RCC 7860 (cell line): ENCODE data around the gene CCR5.
"Not testable (repeated sequence)": the region's sequence is repeated elsewhere in the genome, so short reads cannot be mapped to it uniquely, and the experiment has no call there.

Experiments used
- DNase-seq: peaks from one replicate; pipeline ENCODE4 v3.0.0-alpha.2; 2015; ENCODE audit warnings: low spot score
- FAIRE-seq: peaks from 2 replicates; lab custom pipeline; 2012; peaks lifted over from hg19 to GRCh38; lab: Jason Lieb, UNC

The CCR5 gene

DNA sequence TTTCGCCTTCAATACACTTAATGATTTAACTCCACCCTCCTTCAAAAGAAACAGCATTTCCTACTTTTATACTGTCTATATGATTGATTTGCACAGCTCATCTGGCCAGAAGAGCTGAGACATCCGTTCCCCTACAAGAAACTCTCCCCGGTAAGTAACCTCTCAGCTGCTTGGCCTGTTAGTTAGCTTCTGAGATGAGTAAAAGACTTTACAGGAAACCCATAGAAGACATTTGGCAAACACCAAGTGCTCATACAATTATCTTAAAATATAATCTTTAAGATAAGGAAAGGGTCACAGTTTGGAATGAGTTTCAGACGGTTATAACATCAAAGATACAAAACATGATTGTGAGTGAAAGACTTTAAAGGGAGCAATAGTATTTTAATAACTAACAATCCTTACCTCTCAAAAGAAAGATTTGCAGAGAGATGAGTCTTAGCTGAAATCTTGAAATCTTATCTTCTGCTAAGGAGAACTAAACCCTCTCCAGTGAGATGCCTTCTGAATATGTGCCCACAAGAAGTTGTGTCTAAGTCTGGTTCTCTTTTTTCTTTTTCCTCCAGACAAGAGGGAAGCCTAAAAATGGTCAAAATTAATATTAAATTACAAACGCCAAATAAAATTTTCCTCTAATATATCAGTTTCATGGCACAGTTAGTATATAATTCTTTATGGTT lies at the start of gene CCR5:
TSS of gene CCR5 (plus strand) at position 108 of the 680 bp plus-strand sequence. CDS start 1,957 bp downstream, outside the sequence.
- no peak for FAIRE-seq
- DNase-seq: no peak

DNA sequence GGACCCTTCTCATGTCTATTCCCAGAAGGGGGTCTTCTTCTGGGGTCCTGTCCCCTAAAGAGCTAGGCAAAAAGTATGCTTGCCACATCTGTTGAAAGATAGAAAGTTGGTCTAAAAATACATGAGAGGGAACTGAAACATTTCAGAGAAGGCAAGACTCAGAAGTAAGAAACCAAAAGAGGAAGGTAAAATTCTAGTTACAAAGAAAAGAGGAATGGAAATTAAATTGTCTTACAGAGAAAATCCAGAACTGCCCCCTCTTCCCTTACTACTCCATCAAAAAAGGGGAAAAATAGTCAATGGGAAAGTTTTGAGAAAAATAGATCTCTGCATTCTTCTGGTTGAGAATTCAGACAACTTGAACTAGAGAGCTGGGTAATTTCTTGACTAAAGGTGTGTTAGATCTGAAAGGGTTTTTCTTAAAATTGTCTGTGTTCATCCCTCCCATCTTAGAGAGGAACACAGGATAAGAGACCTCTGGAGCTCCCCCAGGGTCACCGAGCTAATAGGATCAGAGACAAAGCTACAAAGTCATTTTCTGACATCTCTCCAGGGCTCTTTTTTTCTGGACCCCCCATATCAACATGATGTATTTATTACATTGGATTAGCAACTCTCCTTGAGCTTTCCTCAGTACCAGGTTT lies 49.2 kb upstream of the CCR5 start:
- FAIRE-seq (no peak), DNase-seq (no peak)

DNA sequence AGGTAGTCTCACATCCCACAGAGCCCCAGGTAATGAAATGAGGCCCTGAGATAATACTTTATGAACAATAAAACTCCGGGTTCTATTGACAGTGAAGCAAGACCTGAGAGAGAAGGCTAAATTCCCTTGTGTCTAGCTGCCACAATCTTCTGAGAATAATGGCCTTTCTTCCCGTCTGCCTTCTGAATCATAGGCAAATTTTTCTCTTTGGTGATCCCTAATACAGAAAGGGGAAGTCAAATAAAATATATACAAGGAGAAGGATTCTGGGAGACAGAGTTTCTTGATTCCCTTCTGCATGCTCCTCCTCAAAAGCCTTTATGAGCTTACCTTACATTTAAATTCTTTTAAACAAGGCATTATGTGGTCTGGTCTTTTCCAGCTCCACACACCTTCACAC lies 46.7 kb upstream of the CCR5 start:
- FAIRE-seq: no peak

DNA sequence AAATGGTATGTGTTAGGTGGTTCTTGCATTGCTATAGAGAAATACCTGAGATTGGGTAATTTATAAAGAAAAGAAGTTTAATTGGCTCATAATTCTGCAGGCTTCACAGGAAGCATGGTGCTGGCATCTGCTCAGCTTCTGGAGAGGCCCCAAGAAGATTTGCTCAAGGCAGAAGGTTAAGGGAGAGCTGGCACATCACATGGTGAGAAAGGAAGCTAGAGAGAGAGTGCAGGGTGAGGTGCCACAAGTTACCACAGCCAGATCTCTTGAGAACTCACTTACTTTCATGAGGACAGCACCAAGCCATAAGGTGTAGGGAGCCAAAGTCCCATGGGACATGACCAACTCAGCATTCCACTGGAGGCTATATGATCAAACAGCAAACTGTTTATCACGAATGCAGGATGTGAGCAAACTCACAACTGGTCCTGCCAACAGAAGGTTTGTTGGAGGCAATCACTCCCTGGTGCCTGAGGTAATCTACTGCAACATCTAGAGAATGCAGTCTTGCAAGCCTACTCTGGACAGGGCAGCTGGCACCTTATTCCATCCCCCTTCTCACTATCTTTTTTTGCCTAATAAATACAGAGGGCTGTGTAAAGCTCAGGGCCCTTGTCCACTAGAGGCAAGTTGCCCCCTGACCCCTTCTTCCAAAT lies 45.0 kb upstream of the CCR5 start:
- DNase-seq (no peak), FAIRE-seq (no peak)

More for the DNA sequence above, 46.7 kb upstream of the CCR5 start:
- no peak for DNase-seq

DNA sequence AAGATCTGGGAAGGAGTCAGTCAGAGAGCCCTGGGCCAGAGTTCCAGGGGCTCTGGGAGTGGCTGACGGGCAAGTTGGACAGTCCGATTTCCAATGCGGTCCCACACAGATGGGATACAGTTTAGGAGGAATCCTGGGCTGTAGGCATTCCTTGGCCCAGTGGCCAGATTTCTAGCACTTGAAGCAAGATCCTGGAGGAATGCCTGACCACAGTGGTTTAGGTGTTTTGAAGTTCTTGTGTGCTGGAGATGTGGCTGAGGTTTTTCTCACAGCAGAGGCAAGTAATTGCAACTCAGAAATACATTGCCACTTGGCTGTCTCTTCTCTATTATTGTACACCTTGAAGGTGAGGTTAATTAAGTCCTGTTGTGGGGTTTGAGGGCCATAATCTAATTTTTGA lies 40.1 kb upstream of the CCR5 start:
- not testable (repeated sequence) for DNase-seq, FAIRE-seq

DNA sequence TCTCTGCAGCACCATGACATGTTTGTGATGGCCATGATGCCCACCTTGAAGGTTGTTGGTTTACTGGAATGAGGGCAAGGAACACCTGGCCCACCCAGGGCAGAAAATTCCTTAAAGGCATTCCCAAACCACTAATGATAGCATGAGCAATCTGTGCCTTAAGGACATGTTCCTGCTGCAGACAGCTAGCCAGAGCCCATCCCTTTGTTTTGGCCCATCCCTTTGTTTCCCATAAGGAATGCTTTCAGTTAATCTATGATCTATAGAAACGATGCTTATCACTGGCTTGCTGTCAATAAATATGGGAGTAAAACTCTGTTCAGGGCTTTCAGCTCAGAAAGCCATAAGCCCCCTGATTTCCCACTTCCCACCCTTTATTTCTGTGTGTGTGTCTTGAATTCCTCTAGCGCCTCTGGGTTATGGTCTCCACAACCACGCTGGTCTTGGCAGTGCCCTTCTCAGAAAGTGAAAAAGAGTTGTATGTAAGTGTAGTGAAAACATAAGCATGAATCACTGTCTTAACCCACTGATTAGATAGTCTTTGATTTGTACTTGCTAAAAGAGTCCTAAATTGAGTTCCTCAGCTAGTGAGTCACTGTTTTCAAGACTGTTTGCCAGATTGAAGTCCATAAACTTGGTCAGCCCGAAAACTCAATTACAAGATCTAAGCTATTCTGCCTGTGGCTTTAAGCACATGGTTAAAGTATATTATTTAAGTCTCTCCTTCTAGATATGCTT lies 35.8 kb upstream of the CCR5 start:
- DNase-seq: no peak
- no peak for FAIRE-seq

DNA sequence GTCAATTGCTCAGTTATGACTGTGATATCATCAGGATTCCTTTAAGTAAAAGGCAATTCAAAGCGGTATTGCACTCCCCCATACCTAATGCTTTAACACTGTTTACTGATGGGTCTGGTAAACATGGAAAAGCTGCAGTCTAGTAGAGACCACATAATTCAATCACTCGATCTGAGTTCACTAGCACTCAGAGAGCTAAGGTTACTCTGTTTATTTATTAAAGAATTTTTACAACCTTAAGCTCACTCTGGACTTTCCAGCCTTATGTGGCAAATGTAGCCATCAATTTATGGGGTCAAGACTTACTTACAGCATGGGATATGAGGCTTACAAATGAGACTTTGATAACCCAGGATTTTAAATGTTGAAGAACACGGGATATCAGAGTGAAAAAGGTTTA lies 35.2 kb upstream of the CCR5 start:
- FAIRE-seq (no peak), DNase-seq (no peak)

DNA sequence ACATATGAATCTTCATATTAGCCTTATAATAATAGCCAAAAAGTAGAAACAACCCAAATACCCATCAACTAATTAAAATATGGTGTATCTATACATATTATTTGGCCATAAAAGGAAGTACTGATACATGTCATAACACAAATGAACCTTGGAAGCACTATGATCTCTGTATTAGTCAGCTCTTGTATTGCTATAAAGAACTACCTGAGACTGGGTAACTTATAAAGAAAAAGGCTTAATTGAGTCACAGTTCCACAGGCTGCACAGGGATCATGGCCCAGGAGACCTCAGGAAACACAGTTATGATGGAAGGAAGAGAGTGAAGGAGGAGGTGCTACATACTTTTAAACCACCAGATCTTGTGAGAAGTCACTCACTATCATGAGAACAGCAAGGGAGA lies 32.8 kb upstream of the CCR5 start:
- FAIRE-seq: no peak
- no peak for DNase-seq

DNA sequence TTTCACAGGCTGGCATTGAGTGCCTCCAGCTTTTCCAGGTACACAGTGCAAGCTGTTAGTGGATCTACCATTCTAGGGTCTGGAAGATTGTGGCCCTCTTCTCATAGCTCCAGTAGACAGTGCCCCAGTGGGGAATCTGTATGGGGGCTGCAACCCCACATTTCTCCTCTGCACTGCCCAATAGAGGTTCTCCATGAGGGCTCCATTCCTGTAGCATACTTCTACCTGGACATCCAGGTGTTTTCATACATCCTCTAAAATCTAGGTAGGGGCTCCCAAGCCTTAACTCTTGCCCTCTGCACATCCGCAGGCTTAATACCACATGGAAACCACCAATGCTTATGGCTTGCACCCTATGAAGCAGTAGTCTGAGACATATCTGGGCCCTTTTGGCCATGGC lies 31.9 kb upstream of the CCR5 start:
- DNase-seq (no peak), FAIRE-seq (no peak)

DNA sequence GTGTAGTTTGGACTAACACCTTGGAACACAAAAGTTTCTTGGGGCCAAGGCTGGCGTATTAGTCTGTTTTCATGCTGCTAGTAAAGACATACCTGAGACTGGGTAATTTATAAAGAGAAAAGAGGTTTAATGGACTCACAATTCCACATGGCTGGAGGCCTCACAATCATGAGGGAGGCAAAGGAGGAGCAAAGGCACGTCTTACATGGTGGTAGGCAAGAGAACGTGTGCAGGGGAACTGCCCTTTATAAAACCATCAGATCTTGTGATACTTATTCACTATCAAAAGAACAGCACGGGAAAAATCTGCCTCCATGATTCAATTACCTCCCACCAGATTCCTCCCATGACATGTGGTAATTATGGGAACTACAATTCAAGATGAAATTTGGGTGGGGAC lies 26.3 kb upstream of the CCR5 start:
- FAIRE-seq (no peak), DNase-seq (no peak)

DNA sequence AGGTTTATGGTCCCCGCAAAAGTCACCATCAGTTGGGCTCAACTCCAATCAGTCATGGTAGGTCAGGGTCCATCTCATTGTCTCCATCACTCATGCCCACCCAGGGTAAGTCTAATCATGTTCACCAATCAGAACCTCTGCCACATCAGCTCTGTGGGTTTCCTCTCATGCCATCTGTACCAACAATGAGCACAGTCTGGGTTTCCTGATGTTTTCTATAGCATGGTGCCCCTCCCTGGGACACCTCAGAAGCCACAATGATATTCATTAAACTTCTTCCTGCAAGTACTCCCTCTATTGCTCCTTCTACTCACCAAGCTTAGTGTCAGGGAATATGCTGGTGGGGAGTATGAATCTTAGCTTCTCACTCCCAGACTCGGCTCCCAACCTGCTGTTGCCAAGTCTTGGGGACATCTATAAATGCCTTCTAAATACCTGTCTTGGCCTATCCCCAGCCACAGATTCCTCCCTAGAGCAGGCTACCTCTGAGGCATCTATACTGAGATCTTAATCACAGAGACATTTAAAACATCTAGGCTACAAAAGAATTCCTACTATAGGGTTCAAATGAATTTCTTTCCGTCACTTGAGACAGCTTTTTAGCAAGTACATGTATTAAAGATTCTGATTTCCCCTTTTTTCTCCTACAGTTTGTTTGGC lies 21.8 kb upstream of the CCR5 start:
- no peak for FAIRE-seq
- DNase-seq: no peak

DNA sequence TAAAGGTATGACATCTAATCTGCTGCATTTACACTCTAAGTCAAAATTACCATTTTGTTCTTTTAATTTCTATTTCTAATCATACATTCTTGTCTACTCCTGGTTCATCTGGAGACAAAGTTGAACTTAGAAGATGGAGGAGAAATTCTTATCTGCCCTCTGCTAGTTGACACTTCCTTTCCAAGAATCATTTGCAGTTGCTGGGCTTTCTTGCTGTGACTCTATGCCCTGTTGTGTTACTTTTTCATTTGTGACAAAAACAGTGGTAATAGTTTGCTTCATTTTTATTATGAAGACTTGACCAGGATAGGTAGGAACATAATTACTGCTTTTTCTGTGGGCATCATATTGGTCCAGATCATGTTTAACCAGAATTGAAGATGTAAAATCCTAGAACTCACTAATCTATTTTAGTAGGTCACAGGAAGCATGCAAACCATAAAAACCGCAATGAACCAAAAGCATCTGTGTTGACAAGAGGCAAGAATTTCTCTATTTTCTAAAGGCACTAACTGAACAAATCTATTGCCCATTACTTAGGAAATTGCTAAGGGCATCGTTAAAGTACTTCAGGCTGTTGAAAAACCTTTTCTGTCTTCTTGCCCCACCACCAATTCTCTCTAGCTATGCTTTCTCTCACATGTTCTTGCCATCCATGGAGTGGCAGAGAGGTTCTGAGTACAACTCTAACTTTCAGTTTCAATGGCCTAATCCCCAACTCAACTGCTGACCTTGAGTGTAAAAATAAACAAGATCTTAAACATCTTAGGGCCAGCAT lies 21.1 kb upstream of the CCR5 start:
- DNase-seq (no peak), FAIRE-seq (no peak)

DNA sequence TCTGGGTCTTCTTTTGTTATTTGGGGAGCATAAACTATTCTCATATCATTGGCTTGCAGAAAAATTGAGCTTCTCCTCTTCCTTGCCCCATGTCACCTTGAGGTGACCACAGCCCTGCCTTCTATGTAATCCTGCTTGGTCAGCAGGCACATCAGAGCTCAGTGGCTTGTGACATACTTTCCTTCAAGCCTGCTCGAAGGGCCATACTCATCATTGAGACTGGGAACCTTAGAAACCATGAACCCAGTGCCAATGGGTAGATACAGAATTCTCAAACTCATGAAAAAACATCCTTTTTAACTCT lies 20.5 kb upstream of the CCR5 start:
- DNase-seq (no peak), FAIRE-seq (no peak)

DNA sequence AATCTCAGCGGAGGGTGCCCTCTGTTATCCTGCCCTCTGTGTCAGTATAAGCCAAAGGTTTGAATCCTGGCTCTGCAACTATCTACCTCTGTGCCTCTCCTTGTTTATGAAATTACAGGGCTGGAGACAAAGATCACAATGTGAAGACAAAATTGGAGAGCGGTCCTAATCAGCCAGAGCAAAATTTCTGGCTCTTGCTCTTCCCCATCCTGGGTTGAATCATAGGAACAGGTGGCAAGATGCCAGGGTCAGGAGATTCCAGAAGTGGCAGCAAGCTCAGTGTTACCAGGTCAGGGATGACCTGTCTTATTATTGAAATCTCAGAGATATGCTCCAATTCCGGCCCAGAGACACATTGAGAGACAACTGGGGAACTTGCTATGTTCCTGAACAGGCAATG lies 19.1 kb upstream of the CCR5 start:
- DNase-seq (no peak), FAIRE-seq (no peak)

DNA sequence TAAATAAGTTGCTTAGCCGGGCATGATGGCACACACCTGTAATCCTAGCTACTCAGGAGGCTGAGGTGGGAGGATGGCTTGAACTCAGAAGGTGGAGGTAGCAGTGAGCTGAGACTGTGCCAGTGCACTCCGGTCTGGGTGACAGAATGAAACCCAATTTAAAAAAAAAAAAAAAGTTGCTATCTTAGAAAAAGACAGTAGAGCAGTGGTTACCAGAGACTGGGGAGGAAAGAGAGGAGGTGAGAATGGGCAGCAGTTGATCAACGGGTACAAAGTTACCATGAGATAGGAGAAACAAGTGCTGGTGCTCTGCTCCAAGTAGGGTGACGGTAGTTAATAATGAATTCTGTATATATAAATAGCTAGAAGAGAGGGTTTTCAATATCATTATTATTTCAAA lies 17.7 kb upstream of the CCR5 start:
- no peak for DNase-seq
- FAIRE-seq: no peak

DNA sequence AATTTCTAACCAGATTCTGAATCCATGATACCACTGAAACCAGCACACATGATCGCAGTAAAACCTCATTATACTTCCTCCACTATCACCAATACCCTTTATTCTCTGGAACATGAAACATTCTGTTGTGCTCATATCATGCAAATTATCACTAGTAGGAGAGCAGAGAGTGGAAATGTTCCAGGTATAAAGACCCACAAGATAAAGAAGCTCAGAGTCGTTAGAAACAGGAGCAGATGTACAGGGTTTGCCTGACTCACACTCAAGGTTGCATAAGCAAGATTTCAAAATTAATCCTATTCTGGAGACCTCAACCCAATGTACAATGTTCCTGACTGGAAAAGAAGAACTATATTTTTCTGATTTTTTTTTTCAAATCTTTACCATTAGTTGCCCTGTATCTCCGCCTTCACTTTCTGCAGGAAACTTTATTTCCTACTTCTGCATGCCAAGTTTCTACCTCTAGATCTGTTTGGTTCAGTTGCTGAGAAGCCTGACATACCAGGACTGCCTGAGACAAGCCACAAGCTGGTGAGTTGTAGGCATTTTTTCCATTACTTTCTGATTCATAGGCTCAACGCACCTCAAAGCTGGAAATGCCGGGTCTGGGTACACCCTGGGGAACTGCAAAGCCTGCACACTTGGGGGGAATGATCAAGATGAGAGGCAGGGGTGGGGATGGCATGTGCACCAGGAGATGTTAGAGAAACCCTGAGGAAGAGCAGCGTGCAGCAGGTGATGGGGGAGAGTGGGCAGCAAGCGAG lies 16.9 kb upstream of the CCR5 start, which contains the start of gene CCR2:
TSS of gene CCR2 (plus strand) at position 465 of the 764 bp plus-strand sequence. CDS start 3,417 bp downstream, outside the sequence.
- DNase-seq: no peak
- no peak for FAIRE-seq

DNA sequence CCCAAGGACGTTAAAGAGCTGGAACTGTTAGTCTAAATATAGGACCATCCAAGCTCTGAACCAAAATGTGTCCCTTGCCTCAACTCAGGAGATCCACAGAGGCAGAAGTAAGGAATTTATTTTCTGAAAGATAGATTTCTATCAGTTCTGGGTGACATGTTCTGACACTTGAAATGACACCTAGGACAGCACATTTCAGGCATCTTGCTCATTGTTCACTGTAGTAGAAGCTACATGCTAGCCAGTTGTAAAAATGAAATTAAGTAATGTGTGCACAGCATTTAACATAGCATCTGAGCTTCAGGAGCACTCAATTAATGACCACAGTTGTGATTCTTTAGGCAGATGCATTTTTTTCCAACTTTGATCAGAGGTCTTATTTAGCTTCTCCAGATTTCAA lies 16.3 kb upstream of the CCR5 start:
- no peak for FAIRE-seq
- DNase-seq: no peak

DNA sequence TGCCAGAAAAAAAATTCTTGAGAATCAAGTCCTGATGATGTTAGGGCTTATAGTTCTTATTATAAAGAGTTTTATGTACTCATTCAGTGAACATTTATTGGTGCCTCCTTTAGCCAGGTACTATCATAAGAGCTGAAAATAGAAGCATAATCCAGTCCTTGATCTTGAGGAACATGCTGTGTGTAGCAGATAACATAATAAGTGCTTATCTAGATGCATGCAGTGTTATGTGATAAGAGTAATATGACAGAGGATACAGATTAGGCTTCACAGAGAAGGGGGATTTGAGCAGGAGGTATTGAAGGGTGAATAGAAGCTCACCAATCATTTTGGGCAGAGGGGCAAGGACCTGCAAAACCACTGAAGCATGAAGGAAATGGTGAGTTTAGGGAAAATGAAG lies 15.8 kb upstream of the CCR5 start:
- FAIRE-seq (no peak), DNase-seq (no peak)

DNA sequence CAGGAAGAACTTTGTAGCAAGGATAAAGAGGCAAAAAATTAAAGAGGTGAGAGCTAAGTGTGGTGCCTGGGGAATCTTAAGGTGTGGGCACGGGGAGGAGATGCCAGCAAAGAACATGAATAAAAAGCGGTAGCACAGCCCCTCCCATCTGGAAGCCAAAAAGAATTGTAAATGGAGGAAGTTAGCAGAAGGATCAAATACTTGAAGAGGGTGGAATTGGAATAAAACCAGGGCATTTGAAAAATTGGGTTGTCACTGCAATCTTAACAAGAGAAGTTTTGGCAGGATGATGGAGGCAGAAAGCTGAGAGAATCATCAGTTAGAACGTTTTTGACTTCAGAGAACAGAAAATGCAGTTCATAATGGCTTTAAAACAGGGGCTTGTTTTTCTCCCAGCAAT lies 14.5 kb upstream of the CCR5 start:
- FAIRE-seq (no peak), DNase-seq (no peak)

DNA sequence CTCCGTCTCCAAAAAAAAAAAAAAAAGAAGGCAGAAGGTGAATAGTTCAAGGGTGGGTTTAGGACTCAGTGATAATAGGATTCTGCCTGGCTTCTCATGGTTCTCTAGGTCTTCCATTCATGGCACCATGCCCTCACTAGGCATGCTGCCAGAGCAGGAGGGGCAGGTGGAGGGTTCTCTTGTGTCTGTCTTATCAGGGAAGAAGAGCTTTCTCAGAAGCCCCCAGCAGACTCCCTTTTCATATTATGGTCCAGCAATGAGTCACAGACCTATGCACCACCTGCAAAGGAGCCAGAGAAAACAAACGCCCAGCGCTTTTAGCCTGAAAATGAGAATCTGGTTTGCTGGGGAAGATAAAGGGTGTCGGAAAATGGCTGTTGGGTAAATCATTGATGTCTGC lies 13.8 kb upstream of the CCR5 start:
- no peak for DNase-seq
- no peak for FAIRE-seq
